K562 (cell line): ENCODE results near the gene GAB2. TPM values are rescaled to one million over a fixed set of nuclear protein-coding genes. Genes with fewer than 3 reads are reported as not detected.
A peak's percentile ranks its signal among the peaks of the same experiment; 100 is the strongest.

Source experiments
- ATAC-seq: fragments of 200-7000 bp; cut with Tn5 transposase; 3 replicates; pipeline ENCODE4 v1.9.1; 2020; ENCODE audit warnings: moderate library complexity
- BruUV-seq: library from RNA; stranded (reverse); fragments of 400-500 nt; replicated peaks from 2 replicates; lab custom pipeline; 2021; lab: Mats Ljungman, UMichigan
- CTCF ChIA-PET: fragments of 300-600 bp; formaldehyde crosslinking; extraction: SDS; loops from one replicate; lab custom pipeline; 2021; ENCODE audit warnings: low intra/inter-chr PET ratio; lab: Yijun Ruan, JAX
- POLR2A ChIA-PET: fragments of 300-600, 350-650 bp; sonication (Branson Sonifier 250); formaldehyde crosslinking; extraction: SDS; loops from one replicate; lab custom pipeline; 2021; ENCODE audit warnings: antibody characterized with exemption, inconsistent platforms; lab: Yijun Ruan, JAX
- DNase-seq, 4 experiments: peaks; one replicate each; pipeline versions ENCODE4 v3.0.0 to v3.0.0-alpha.2; 2011 to 2018; ENCODE audit warnings: low spot score in 3 of 4, mixed read lengths in 3 of 4; ENCODE audit errors: extremely low read depth in 1 of 4
- FAIRE-seq: peaks from 2 replicates; lab custom pipeline; 2011; peaks lifted over from hg19 to GRCh38; lab: Jason Lieb, UNC
- H2AFZ ChIP-seq: 2 replicates; pipeline ENCODE4 v1.6.0; 2011; ENCODE audit warnings: low read depth, low read length, control low read depth, inconsistent platforms
- H3K27ac ChIP-seq: fragments of 200-600 bp; 3 replicates; pipeline ENCODE4 v1.8.0; 2011; ENCODE audit warnings: low read depth, mild to moderate bottlenecking, control low read depth, inconsistent platforms, low read length, moderate library complexity, mixed read lengths; ENCODE audit errors: extremely low read depth
- H3K27me3 ChIP-seq, 2 experiments: fragments of 300-600 bp in 1 of 2; 2 replicates in 1 of 2; 3 replicates in 1 of 2; pipeline versions ENCODE4 v1.6.0 to v1.8.0; 2011; ENCODE audit warnings: inconsistent platforms in 2 of 2, low read length in 2 of 2, mild to moderate bottlenecking in 1 of 2, mixed read lengths in 1 of 2, moderate library complexity in 1 of 2; ENCODE audit not compliant: control insufficient read depth in 2 of 2, insufficient read depth in 2 of 2
- H3K36me3 ChIP-seq: fragments of 300-600 bp; 3 replicates; pipeline ENCODE4 v1.8.0; 2011; ENCODE audit warnings: mild to moderate bottlenecking, low read length, inconsistent platforms; ENCODE audit not compliant: control insufficient read depth, insufficient read depth
- H3K4me1 ChIP-seq, 2 experiments: fragments of 200-600 bp in 1 of 2; replicated peaks in 1 of 2; 2 replicates in 1 of 2; 3 replicates in 1 of 2; pipeline versions ENCODE4 v1.5.1 to v1.8.0; 2011; ENCODE audit warnings: inconsistent platforms in 2 of 2, low read length in 2 of 2, mild to moderate bottlenecking in 1 of 2, mixed read lengths in 1 of 2, moderate library complexity in 1 of 2; ENCODE audit not compliant: control insufficient read depth in 2 of 2, insufficient read depth in 2 of 2
- H3K4me2 ChIP-seq: 2 replicates; pipeline ENCODE4 v1.6.1; 2011; ENCODE audit warnings: low read length, control low read depth, inconsistent platforms, mixed read lengths; ENCODE audit not compliant: insufficient read depth
- H3K4me3 ChIP-seq: fragments of 200-600 bp; sonication (generic), shearing (Covaris generic); 2 replicates; pipeline ENCODE4 v1.5.1; 2016; ENCODE audit warnings: control low read depth, inconsistent platforms
- H3K79me2 ChIP-seq: fragments of 200-600 bp; 3 replicates; pipeline ENCODE4 v1.8.0; 2011; ENCODE audit warnings: low read length, inconsistent platforms; ENCODE audit not compliant: control insufficient read depth, insufficient read depth
- H3K9ac ChIP-seq, 2 experiments: 2 replicates each; pipeline versions ENCODE4 v1.6.0 to v1.6.1; 2011; ENCODE audit warnings: low read depth in 2 of 2, low read length in 2 of 2, control low read depth in 1 of 2, inconsistent platforms in 1 of 2, mild to moderate bottlenecking in 1 of 2, mixed read lengths in 1 of 2; ENCODE audit not compliant: insufficient read depth in 1 of 2
- H3K9me1 ChIP-seq: one replicate; pipeline ENCODE4 v1.6.0; 2011; ENCODE audit warnings: inconsistent platforms, mild to moderate bottlenecking, low read length, moderate library complexity; ENCODE audit not compliant: control insufficient read depth, insufficient read depth
- H3K9me3 ChIP-seq: replicated peaks from 2 replicates; pipeline ENCODE4 v1.5.1; 2011; ENCODE audit warnings: low read depth, low read length, inconsistent platforms; ENCODE audit not compliant: control insufficient read depth, insufficient read depth
- H4K20me1 ChIP-seq: replicated peaks from 2 replicates; pipeline ENCODE4 v1.6.1; 2011; ENCODE audit warnings: low read length, inconsistent platforms, mixed read lengths; ENCODE audit not compliant: control insufficient read depth, insufficient read depth
- EGR1 ChIP-seq: fragments of 450-650 bp; conservative IDR thresholded peaks from 2 replicates; pipeline ENCODE4 v1.6.1; 2017; ENCODE audit warnings: mild to moderate bottlenecking
- TCF15 ChIP-seq: fragments of 250-450 bp; sonication (Bioruptor Pico); IDR thresholded peaks from 2 replicates; pipeline ENCODE4 v1.8.0; 2022; ENCODE audit warnings: moderate library complexity, mild to moderate bottlenecking, inconsistent platforms
- WGBS: fragments of 100-300 bp; shearing (Covaris generic); methylation state at CpG from one replicate; pipeline ENCODE4 v1.1.6; 2016; ENCODE audit warnings: low coverage, mixed read lengths; ENCODE audit not compliant: insufficient coverage; ENCODE audit errors: missing lambda C conversion rate; 5-methylcytosine and 5-hydroxymethylcytosine counted together
- in situ Hi-C: fragments of 300-500 bp; cut with MboI; formaldehyde crosslinking; loops from 4 replicates; pipeline ENCODE4 v1.15.0; 2018; ENCODE audit warnings: inconsistent platforms, mixed read lengths
- intact Hi-C: fragments of 100-400 bp; cut with micrococcal nuclease; formaldehyde crosslinking; loops from 2 replicates; pipeline ENCODE4 v1.14.2; 2022
- polyA plus RNA-seq, 8 experiments: library from polyadenylated mRNA; depleted of rRNA in 4 of 8; stranded (reverse) in 5 of 8; unstranded in 3 of 8; fragments of >200 nt; fragmentation: Nextera tagmentation in 2 of 8; fragmentation: Illumina TruSeq in 1 of 8; extraction: Ambion mirVana in 2 of 8; extraction: Trizol in 1 of 8; gene quantifications; 2 replicates each; pipeline versions ENCODE4 v1.2.1 to v1.2.3, GENCODE V29; 2011 to 2014; ENCODE audit warnings: inconsistent platforms in 1 of 8, missing spikeins in 1 of 8
- total RNA-seq, 7 experiments: library from RNA; depleted of rRNA in 6 of 7; stranded (reverse); fragments of >200 nt in 6 of 7; fragmentation: Illumina TruSeq in 2 of 7; extraction: Trizol in 2 of 7; gene quantifications; 2 replicates each; pipeline versions ENCODE4 v1.2.1 to v1.2.3, GENCODE V29; 2011 to 2021; ENCODE audit warnings: low replicate concordance in 1 of 7
- TF ChIP-seq, protein P1 (sequence below): fragments of 150-350 bp; conservative IDR thresholded peaks from 2 replicates; pipeline ENCODE4 v1.6.1; 2014; ENCODE audit warnings: low read length

GAB2 gene
- total and polyA plus RNA-seq, 9 of the 15 experiments (the other 6 are each of a cell fraction or from before 2014, with no cell fraction given), result 2.3 to 35.2 (median 16.1) TPM

DNA sequence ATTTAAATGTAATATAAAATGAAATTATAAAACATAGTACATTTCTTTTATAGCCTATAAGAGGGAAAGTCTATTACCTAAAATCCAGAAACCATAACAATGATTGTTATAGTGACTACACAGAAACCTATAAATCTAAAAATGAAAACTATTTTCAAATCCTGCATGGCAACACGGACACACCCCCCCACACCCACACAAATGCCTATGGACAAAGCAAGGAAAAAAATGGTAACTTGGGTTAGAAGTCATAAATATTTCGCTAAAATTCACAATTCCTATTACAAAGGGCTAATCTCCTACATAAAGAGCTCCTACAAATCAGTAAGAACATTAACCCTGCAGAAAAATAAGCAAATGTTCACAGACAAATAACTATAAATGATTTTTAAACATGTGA lies 56.4 kb downstream of the GAB2 start:
- BruUV-seq, result no TSS peak
- TF ChIP-seq TCF15, result no peak
- TF ChIP-seq, protein P1, sequence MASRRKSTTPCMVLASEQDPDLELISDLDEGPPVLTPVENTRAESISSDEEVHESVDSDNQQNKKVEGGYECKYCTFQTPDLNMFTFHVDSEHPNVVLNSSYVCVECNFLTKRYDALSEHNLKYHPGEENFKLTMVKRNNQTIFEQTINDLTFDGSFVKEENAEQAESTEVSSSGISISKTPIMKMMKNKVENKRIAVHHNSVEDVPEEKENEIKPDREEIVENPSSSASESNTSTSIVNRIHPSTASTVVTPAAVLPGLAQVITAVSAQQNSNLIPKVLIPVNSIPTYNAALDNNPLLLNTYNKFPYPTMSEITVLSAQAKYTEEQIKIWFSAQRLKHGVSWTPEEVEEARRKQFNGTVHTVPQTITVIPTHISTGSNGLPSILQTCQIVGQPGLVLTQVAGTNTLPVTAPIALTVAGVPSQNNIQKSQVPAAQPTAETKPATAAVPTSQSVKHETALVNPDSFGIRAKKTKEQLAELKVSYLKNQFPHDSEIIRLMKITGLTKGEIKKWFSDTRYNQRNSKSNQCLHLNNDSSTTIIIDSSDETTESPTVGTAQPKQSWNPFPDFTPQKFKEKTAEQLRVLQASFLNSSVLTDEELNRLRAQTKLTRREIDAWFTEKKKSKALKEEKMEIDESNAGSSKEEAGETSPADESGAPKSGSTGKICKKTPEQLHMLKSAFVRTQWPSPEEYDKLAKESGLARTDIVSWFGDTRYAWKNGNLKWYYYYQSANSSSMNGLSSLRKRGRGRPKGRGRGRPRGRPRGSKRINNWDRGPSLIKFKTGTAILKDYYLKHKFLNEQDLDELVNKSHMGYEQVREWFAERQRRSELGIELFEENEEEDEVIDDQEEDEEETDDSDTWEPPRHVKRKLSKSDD, result no peak
- TF ChIP-seq EGR1, result peak; percentile 66
- in situ Hi-C loops (no loop called here), intact Hi-C loops (no loop called here)
- Histone ChIP-seq H3K4me1 (peaks cover 0 to 3% of the 10 kb centered on the region in 2 experiments; a peak in 2 of 5 replicates), H3K9ac (no peak overlapping the region), H3K27me3 (no peaks in the 10 kb centered on the region), H3K36me3 (no peaks in the 10 kb centered on the region), H3K4me2 (no peak overlapping the region), H3K9me3 (no peaks in the 10 kb centered on the region), H4K20me1 (no peaks in the 10 kb centered on the region), H3K79me2 (peaks cover 69% of the 10 kb centered on the region), H2AFZ (no peak overlapping the region), H3K27ac (no peak overlapping the region), H3K9me1 (no peaks in the 10 kb centered on the region), H3K4me3 (no peak overlapping the region)
- WGBS, result 23% methylated on average over 2 of the region's 2 CpGs
- CTCF ChIA-PET, result interaction anchor here (0.6 kb wide), 1 partner anchor 13 kb away, joined by 3 read pairs; no protein-coding TSS in a partner anchor
- POLR2A ChIA-PET, result interaction anchor here (1.4 kb wide), 2 partner anchors 10 to 19 kb away, joined by 3 read pairs; no protein-coding TSS in a partner anchor
- FAIRE-seq (no peak), DNase-seq (no peak), ATAC-seq (no peak)
